HG03432 (cell line): ENCODE measurements around the gene GIMAP8.

Source experiments
- ATAC-seq: cut with Tn5 transposase; IDR thresholded peaks from one replicate; pipeline ENCODE4 v1.9.1; 2021; ENCODE audit warnings: mild to moderate bottlenecking, moderate library complexity; ENCODE audit not compliant: unreplicated experiment

GIMAP8 gene

GRCh38 chr7:150410680-150411346 lies 39.6 kb upstream of the GIMAP8 start:
- ATAC-seq: no peak

DNA sequence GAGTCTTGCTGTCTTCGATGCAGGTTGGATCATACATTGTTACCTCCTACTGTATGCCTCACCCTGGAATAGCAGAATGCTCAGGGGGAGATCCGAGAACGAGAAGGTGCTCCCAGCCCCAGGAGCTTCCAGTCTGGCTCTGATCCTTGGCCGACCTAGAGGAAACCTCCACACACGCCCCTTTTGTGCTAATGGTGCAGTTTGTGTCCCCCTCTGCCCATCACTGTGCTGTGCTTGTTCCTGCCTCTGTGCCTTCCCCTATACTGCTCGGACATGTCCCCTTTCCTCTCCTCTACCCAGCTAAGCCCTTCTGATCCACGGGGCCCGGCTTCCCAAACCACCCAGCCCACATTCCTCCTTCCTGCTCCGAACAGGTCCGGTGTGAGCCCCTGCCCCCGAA lies 38.8 kb upstream of the GIMAP8 start:
- ATAC-seq: no peak

DNA sequence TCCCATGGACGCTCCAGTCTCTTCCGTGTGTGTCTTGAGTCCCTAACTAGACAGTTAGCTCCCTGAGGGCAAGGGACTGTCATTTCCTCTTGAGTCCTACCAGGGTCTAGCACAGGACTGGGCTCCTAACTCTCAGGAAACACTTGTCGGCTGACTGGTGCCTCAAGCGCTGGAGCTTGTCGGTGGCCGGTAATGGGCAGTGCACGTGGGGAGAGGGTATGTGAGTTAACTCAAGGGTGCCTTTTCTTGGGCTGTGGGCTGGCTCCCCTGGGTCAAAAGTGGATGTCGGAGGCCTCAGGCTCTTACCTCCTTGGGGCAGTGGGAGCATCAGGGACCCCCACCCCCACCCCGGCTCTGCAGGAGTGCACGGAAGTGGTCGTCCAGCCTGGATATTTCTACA lies 38.4 kb upstream of the GIMAP8 start:
- no peak for ATAC-seq

DNA sequence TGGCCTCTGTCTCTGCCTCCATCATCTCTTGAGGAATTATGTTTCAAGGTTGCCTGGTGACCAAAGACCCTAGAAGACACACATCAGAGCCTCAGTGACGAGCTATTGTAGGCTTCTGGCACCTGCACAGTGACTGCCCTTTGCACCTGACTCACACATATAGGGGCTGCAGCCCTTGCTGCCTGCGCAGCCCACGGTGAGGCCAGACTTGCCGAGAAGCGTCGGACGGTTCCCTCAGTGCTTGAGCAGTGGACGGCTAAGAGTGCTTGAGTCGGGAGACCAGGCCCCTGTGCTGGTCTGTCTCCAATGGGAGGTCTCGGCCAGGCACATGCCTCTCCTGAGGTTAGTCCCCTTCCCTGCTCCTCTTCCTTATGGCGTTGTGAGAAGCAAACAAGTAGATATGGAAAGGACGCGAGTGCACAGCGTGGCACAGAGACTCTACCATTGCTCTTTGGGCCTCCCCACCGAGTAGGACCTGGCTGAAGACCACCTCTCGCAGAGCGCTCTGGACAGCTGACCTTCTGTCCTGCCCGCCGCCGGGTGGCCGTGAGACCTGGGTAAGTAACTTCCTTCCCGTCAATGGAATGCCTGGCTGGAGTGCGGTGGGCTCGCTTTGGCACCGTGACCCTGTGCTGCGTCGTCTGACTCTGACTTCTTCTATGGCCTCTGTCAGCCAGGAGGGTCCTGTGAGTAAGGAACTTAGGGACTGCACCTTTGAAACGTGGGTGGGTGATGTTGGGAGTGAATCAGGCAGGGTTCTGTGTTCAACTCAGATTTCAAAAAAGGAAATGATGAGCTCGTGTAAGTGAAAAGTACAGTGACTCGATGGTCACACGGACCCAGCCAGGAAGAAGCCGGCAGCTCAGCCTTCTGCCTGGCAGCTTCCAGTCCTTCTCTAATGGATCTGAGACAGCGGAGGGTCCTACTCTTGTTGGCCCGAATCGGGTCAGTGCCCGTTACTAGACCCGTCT lies 37.6 kb upstream of the GIMAP8 start:
- no peak for ATAC-seq

DNA sequence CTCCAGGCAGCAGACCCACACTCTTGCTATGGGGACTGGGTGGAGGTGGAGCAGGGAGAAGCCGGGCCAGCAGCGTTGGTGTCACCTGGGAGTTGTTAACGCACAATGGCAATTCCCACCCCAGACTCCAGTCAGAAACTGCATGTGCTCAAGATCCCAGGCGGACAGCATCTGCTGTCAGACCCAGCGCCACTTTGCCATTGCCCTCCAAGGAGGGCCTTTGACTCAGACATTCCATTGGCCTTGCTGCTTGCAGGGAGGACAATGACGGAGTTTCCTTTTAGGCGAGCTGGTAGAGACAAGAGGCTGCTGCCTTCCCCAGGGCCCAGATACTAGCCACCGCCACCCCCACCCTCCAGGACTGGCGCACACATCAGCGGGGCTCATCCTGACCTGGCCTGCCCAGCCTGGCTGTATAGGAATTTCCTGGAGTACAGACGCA lies 36.8 kb upstream of the GIMAP8 start:
- no peak for ATAC-seq

DNA sequence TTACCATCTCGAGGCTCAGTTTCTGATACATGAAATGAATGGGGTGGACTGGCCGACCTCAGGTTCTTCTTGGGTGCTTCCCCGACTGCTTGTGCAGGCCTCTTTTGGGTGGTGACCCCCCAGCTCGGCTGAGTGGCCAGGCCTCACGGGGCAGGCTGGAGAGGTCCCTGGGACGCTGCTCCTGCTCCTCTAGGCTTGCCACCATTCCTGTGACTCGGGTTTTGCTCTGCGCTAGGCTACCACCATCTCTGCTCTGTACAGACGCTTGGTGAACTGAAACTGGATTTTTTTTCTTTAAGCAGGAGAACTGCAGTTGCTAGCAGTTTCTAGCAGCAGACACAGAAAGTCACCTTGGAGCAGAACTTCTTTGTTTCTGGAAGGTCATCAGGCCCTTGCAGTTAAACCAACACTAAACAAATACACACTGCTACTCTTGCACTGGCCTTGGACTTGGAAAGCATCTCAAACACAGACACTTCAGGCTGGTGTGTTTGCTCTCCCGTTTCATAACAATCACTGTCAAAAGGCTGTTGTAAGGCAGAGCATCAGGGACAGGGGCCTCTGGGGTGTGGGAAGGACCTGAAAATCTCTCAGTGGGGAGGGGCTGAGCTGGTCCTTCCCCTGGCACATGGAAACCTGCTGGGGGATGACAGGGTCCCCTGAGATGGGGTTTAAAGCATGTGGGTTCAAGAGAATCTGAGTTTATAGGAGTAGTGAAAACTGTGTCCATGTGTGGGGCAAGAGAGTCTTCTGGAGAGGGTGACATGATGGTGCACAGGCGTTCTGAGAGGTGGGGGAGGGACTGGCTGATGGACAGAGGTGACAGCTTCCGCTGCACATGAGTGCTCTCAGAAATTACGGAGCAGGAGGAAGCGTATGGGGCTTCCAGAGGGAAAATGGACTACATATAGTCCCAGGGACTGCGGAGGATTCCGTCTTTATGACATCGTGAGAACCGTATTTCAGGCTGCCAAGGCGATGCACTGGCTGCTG lies 35.0 kb upstream of the GIMAP8 start:
- no peak for ATAC-seq

DNA sequence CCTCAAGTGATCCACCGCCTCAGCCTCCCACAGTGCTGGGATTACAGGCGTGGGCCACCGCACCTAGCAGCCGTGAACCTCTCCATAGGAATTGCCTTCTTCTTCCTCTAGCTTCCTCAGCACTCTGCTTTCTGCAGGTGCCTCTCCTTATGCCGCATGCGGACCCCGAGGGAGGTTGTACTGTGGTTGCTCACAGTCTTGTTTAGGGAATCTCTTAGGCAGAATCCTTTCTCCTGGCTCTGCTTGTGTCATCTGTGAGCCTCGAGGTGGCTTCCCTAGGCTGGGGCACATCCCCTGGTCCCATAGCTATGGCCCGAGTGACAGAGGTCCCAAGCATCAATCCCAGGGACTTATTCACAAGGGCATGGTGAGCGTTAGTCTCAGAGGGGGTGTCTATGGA lies 33.2 kb upstream of the GIMAP8 start:
- no peak for ATAC-seq

DNA sequence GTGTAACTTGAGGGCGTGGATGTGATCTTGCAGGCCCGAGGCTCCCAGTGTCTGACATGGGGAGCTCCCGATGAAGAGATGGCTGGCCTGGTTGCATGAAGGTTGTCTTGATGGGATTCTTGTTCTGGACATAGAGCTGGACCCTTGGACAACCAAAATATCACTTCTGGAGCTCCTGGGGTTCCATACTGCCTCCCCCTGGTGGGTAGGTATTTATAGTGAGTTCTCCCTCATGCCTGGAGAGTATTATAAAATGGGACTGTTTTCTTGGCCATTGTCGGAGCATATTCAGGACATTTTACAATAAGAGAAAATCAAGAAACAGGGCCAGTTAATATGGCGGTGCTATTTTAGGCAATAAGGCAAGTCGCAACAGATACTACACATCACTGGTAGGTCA lies 32.6 kb upstream of the GIMAP8 start:
- no peak for ATAC-seq

GRCh38 chr7:150420242-150420641 lies 30.2 kb upstream of the GIMAP8 start:
- no peak for ATAC-seq

- peak; percentile 97 for ATAC-seq
These were observed 29.3 kb upstream of the GIMAP8 start for GRCh38 chr7:150420987-150421674.

DNA sequence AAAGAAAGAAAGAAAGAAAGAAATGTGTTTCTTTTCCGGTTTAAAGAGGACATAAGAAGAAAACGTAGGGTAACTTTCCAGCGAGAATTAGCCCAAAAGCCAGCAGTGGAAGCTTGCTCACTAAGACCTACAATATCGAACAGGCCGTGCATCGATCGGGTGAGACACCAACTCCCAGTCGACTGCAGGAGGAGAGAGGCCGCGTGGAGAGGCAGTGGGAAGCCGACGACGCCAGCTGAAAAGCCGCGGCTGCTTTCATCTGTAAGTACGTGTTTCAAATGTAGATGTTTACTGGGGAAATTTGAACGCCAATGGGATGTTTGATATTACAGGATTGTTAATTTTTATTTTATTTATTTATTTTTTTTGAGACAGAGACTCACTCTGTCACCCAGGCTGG lies 28.6 kb upstream of the GIMAP8 start:
- ATAC-seq: no peak

DNA sequence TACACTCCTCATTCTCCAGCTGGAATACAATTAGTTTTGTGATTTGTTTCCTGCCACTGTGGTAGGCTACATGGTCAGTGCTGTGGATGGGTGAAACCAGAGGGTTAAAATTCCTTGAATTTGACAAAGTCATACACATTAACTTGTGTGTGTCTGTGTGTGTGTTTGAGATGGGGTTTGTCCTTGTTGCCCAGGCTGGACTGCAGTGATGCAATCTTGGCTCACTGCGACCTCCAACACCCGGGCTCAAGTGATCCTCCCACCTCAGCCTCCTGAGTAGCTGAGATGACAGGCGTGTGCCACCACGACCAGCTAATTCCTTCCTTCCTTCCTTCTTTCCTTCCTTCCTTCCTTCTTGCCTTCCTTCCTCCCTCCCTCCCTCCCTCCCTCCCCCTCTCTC lies 24.8 kb upstream of the GIMAP8 start:
- no peak for ATAC-seq

DNA sequence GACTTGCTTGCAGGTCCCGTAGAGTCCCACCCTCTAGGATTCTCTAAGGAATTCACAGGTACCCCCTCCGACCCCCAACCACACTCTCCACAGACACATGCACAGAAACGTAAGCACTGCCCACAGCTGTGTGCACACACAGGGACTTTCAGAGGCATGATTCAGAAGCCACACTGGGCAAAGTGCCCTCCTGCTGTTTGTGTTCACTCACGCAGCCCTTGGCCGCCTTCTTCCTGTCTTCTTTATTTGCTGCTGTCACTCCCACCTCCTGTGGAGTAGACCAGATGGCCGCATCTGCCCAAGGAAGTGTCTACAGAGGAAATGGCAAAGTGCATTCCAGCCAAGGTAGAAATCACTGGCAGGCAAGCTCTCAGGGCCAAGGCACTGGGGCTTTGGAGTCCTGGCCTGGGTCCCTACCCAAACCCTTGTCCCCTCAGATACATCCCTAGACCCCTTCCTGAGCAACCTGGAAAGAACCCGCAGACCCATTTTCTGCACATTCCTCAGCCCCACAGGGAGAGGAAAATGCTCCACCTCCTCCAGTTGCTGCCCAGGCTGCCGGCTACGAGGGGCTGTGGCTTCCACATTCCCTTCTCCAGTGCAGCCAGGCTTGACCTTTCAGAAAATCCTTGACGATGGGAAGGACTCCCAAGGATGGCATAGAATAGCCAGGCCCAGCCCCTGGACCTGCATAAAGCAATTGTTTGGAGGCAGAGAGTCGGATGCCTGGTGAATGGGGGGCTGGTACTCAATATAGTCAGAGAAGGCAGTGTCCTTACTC lies 21.6 kb upstream of the GIMAP8 start:
- peak; percentile 72 for ATAC-seq

DNA sequence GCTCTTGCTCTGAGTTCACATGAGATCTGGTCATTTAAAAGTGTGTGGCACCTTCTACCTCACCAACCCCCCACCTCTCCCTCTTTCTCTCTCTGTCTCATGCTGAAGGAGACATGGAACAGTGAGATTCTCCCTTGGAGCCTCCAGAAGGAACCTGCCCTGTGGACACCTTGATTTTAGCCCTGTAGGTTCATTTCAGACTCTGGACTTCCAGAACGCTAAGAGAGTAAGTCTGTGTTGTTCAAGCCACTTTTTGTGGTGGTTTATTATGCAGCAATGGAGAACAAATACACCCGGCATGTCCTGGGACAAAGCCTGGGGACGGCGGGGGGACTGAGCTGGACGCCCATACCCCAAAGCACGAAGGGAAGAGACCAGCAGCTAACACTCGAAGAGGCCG lies 20.7 kb upstream of the GIMAP8 start:
- no peak for ATAC-seq

DNA sequence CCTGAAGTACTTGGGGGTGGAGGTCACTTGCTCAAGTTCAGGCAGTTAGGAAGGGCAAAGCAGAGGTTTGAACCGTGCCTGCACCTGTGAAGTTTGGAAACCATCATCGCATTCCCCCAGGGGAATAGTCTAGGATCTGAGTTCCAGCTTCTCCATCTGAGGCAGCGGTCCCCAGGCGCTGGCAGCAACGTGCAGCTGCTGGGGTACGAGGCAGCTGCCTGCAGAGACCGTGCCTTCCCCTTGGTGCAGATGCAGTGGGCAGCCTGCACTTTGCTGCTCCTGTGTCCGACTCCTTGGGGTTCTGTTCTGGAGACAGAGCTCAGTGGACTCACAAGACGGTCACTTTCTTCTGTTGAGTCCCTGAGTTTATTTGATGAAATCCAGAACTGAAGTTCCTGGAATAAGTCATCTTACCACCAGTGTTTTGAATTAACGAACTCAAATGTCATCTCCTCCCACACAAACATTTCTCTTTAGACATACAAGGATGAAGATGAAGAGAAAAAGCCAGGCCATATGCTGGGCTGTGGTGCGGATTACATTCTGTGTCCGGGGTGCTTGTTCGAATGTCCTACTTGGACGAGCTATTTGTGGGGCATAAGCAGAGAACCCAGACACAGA lies 19.9 kb upstream of the GIMAP8 start:
- no peak for ATAC-seq

DNA sequence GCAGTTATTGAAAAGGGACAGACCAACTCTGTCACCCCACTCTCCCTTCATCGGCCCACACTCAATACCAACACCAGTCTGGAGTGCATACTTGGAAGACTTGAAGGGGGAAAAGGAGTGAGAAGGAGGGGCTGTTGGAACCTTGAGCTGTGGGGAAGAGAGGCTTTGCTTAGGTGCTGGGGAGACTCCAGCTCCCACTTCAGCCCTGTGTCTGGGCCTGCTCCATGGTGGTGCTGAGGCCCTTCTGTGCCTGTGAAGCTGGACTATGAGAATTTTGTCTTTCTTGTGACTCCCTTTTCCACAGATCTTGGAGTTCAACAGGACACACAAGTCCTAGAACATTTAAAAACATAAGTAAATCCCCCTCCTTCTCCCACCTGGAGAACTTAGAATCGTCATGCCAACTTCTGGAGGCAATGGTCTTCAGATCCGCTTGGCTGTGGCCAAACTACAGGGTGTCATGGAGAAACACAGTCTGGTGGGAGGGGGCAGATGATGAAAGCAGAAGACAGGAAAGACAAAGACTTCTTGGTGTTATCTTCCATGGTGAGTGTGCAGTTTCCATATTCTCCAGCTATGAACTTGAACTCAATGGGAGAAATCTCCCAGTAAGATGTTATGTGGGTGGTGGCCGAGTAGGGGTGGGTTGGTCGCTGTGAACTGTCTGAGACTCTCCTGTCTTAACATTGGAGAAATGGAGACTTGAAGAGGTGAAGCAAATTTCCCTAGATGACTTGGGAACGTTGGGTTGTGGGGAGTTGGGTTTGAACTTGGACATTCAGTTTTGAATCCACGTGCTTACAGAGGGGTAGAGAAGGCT lies 18.4 kb upstream of the GIMAP8 start:
- no peak for ATAC-seq

- peak; percentile 29 for ATAC-seq
These were observed 17.2 kb upstream of the GIMAP8 start for GRCh38 chr7:150432915-150433892.
